NCI-H524 treated with DMSO at 0.1 percent for 48 hours (cell line): ENCODE data around the gene DOCK4.

ENCODE experiments used
- DNase-seq: peaks from one replicate; lab custom pipeline; 2025; lab: John Stamatoyannopoulos, UW

The DOCK4 gene

DNA sequence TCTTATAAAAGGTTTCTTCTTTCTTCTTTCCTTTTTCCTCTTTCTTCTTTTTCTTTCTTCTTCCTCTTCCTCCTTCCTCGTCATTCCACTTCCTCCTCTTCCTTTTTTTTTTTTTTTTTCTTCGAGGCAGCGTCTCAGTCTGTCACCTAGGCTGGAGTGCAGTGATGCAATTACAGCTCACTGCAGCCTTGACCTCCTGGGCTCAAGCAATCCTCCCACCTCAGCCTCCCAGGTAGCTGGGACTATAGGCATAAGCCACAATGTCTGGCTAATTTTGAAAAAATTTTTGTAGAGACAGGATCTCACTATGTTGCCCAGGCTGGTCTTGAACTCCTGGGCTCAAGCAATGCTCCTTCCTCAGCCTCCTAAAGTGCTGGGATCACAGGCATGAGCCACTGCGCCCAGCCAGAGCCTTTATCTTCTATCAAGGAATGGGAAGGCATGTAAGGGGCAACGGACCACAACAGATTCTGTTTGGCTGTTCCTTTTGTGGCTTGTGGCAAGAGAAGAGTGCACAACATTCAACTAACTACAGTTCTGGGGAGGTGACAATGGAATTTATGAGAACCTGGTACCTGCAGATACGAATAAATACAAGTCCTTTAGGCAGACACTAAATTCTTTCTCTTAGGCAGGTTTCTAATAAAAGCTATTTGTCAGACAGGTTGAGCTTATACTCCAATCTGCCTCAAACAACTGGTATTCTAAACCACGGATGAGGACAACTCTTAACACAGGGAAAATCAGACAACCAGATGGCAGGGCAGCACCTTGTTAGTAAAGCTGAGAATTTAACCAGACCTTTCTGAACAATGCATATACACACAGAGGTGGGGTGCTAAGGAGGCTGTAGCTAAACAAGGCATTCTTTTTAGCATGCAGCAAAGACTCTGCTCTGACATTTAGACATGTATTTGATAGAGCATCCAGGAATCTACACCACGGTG is 100.3 kb downstream of the DOCK4 start:
- no peak for DNase-seq

DNA sequence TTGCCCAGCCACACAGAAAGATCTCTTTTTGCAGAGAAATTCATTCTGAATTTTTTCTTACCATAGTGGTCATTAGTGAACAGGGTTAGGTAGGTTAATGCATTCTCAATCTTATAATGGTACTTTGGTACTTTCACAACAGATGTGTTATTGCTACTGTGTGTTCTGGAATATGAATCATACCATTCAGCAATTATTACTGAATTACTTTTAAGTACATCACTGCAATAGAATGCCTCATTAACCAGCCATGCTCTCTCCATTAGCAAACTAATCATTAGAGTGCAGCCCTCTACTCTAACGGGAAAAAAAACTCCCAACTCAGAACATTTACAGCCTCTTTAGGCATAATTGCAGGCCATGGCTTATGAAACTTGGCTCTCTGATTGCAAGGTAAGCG is 102.1 kb downstream of the DOCK4 start:
- no peak for DNase-seq

- DNase-seq, result no peak
Observed at GRCh38 chr7:112103246-112103645, 103.0 kb downstream of the DOCK4 start.

DNA sequence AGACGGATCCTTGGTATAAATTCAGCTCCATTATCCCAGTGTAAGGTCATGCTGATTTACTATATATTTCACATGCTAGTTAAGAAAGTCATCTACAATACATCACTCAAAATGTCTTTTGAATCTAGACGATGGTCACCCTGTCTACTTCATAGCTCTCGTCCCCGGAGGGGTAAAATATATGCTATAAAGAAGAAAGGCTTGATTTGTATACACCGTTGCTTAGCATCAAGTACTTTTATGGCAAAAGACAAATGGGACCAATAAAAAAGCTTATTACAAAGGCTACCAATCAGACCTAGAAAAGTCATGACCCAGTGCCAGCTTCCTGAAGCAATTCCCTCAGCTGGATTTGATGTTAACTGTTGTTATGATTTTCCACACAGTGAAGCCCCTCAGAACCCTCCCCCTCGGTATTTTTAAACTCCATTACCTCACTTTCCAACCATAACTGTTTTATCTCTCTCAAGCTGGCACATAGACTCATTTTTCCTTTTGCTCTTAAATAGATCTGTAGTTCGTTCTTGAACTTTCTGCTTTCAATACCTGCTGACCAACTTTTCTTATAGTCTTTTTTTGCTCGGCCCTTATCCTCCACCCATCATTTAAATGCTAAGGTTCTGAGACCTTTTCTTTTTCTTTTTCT is 104.9 kb downstream of the DOCK4 start:
- no peak for DNase-seq

- DNase-seq, result no peak
Observed at GRCh38 chr7:112097524-112097923, 108.7 kb downstream of the DOCK4 start.

DNA sequence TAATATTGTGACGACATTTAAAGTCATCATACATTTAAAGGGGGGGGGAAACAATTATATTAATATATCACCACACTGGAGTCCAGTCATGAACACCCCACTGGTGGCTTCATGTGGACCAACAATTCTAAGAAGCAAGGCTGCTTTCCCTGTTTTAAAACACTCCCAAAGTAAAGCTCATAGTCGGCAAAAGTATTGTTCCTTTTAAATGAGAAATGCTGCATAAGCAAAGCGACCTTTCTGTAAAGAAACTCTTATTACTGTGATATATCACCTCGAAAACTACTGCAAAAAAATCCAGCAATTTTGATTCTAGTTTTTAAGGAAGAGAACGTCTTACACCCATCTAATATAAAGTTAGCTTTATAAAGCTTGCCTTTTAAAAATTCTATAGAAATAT is 112.8 kb downstream of the DOCK4 start:
- no peak for DNase-seq

- DNase-seq, result no peak
Observed at GRCh38 chr7:112092709-112093395, 113.3 kb downstream of the DOCK4 start.

- no peak for DNase-seq
Observed at GRCh38 chr7:112092306-112092705, 113.9 kb downstream of the DOCK4 start.

DNA sequence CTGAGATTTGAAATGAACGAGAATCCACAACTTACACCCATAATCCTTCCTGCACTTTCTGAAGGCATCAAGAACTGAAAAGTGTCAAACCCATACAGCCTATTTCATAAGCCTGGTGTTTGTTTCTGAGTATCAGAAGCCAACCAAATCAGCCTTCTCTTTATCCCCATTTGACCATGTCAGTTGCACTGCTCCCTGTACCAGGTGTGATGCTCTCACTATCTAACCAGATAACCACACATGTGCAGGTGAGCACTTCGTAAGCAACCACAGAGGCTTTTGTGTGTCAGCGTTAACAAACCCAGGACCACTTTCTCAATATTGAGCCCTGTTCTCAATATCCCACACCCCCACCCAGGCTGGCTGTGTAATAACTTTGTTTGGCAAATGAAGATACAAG is 114.4 kb downstream of the DOCK4 start:
- DNase-seq, result no peak

DNA sequence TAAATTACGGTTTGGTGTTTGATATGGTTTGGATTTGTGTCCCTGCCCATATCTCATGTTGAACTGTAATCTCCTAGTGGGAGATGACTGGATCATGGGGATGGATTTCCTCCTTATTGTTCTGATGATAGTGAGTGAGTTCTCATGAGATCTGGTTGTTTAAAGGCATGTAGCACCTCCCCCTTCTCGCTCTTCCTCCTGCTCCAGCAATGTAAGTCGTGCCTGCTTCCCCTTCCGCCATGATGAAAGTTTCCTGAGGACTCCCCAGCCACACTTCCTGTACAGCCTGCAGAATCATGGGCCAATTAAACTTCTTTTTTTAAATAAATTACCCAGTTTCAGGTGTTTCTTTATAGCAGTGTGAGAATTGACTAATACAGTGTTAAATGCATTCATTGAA is 116.6 kb downstream of the DOCK4 start:
- no peak for DNase-seq

DNA sequence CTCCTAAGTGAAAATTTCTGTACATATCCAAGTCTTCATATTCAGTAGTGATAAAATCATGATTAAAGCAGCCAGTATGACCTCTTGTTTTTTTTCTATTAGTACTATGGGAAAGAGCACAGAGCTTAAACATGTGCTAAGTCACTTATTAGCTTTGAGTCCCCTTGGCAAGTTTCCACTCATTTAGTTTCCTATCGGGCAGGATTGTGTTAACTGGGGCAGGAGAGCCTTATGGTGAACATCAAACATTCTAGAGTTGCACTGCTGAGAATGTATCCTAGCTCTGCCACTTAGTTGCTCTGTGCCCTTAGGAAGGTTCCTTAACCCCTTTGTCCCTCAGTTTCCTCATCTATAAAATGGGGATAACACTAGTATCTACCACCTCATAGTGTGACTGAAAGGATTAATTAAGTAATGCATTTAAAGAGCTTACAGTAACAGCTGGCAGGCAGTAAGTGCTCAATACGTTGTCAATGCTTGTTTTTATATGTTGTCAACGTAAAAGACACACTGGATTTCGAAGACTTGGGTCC is 117.6 kb downstream of the DOCK4 start:
- no peak for DNase-seq

GRCh38 chr7:112086496-112087254 is 119.5 kb downstream of the DOCK4 start:
- DNase-seq, result no peak

DNA sequence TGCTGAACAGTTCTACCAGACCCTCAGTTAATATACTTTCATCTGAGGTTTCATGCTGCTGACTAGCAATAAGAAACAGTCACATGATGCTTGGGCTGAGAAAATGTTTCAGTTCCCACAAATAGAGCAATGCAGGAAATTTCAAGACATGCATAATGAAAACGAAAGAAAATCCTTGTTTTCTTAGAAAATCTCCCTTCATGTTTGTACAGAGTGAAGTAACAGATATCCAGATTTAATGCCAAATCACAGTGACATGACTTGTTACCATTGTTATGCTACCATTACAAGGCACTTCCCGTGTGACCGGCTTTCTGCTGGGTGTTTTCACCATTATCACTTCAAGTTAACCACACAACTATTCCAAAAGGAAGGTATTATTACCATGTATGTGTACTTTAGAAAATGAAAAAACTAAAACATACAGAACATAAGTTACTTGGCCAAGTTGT is 121.7 kb downstream of the DOCK4 start:
- DNase-seq, result no peak

- no peak for DNase-seq
Observed at GRCh38 chr7:112083776-112084355, 122.3 kb downstream of the DOCK4 start.

DNA sequence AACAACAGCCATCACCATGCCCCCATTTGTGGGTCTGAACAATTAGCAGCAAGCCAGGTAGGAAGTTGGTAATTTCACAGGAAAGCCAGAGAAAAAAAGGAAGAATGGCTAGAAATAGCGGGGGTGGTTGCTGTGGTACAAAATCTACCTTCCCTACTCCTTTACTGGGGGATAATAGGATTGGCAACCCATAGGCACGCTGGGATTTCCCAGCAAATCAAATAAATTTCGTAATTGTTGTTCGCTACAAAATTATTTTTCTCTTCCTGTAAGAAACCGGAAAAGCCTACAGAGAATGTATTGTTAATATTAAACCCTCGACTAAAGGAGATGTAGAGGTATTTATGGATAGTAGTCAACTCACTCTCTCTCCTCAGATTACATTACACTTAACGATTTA is 123.9 kb downstream of the DOCK4 start:
- no peak for DNase-seq

DNA sequence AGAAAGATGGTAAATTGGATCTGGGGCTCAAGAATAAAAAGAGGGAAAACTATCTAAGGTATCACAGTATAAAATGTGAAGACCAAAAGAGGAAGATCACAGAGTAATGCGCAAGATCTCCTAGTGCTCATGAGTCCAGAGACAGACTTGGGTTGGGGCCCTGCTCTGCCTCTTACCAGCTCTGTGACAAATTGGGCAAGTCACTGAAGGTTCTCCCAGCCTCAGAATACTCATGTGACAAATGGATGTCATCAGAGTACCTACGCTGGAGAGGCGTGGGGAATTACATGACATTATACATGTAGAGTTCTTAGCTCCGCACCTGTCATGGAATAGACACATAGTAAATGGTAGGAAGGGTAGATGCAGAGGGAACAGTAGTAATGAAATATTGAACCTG is 124.4 kb downstream of the DOCK4 start:
- DNase-seq, result no peak

GRCh38 chr7:112080978-112081377 is 125.2 kb downstream of the DOCK4 start:
- DNase-seq, result no peak

- DNase-seq, result no peak
Observed at GRCh38 chr7:112080441-112080840, 125.8 kb downstream of the DOCK4 start.

DNA sequence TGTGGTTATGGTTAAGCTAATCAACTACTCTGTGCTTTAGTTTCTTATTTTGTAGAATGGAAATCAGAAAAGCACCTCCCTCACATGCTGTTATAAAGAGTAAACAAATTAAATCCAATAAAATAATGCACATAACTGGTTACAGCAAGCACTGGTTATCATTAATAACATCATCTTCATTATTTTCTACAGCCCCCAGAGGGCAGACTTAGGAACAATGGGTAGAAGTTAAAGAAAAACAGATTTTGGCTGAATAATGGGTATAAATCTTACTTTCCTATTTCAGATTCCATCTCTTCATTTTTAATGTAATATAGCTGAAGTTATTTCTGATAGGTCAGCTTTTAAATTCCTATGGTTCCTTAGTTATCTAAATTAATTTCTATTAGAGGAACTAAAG is 126.5 kb downstream of the DOCK4 start:
- DNase-seq, result no peak

GRCh38 chr7:112079122-112079521 is 127.1 kb downstream of the DOCK4 start:
- no peak for DNase-seq

GRCh38 chr7:112076324-112076723 is 129.9 kb downstream of the DOCK4 start:
- no peak for DNase-seq
